ENCODE results near the gene FXYD7.

The FXYD7 gene

DNA sequence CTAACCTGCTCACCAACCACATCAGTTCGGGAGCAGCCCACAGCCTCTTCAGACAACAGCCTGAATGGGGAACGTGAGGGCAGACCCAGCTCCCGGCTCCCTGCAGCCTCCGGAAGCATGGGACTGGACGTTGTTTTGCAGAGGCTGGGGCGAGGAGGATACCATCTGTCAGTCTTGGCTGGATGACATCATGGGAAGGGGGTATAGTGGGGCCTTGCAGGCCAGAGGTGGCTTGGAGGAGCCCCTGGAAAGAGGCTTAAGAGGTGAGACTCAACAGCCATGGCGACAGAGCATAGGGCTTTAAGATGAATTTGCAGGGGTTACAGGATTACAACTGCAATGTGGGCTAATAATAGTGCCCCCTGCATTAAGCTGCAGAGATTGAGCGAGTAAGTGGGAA is 25.9 kb upstream of the FXYD7 start:
- no peak overlapping the region for H4K8ac ChIP-seq (ENCODE audit: low read depth, low read length)
- no peak overlapping the region for H3K14ac ChIP-seq (ENCODE audit: low read length)
- no peak overlapping the region for H2AK5ac ChIP-seq (ENCODE audit: low read length)
- H2BK12ac ChIP-seq (ENCODE audit: low read length): no peak overlapping the region
- H3K4me3 ChIP-seq (ENCODE audit: low read depth, low read length): no peak overlapping the region
- no peak overlapping the region for H3K4ac ChIP-seq (ENCODE audit: low read depth, low read length)
- H3K36me3 ChIP-seq (ENCODE audit: control insufficient read depth in 1 of 2, insufficient read depth in 2 of 2, low read length in 2 of 2): no peaks in the 10 kb centered on the region
- no peak for DNase-seq
- no peak overlapping the region for H4K91ac ChIP-seq (ENCODE audit: low read depth, low read length)
- H2BK120ac ChIP-seq (ENCODE audit: insufficient read depth, low read length, poor library complexity): no peak overlapping the region
- no peaks in the 10 kb centered on the region for H3K79me2 ChIP-seq (ENCODE audit: control insufficient read depth, insufficient read depth, low read length, poor library complexity)
- no peak overlapping the region for H3K23ac ChIP-seq (ENCODE audit: low read length)
- no peak overlapping the region for H3K4me2 ChIP-seq (ENCODE audit: low read length)
- no peak overlapping the region for H4K12ac ChIP-seq (ENCODE audit: low read depth, low read length)
- H3K27ac ChIP-seq (ENCODE audit: low read depth, low read length): no peak overlapping the region
- H3K9ac ChIP-seq (ENCODE audit: low read length): no peak overlapping the region
- no peak overlapping the region for H2AFZ ChIP-seq (ENCODE audit: insufficient read depth, low read length, poor library complexity)
- H3K27me3 ChIP-seq (ENCODE audit: insufficient read depth, low read length): no peaks in the 10 kb centered on the region
- H3K79me1 ChIP-seq (ENCODE audit: low read length): peaks cover 3% of the 10 kb centered on the region
- WGBS (ENCODE audit: extremely low coverage, insufficient coverage, insufficient read length): no CpG with 5 or more reads among the region's 8 CpGs
- H3K4me1 ChIP-seq (ENCODE audit: control insufficient read depth in 1 of 2, insufficient read depth in 2 of 2, low read length in 2 of 2): peaks cover 4 to 10% of the 10 kb centered on the region in 2 experiments
- H3K9me3 ChIP-seq (ENCODE audit: insufficient read depth, low read depth, low read length): no peaks in the 10 kb centered on the region
- H3K18ac ChIP-seq (ENCODE audit: low read length): no peak overlapping the region
- no peak overlapping the region for H2BK5ac ChIP-seq (ENCODE audit: low read depth, low read length, poor library complexity)

DNA sequence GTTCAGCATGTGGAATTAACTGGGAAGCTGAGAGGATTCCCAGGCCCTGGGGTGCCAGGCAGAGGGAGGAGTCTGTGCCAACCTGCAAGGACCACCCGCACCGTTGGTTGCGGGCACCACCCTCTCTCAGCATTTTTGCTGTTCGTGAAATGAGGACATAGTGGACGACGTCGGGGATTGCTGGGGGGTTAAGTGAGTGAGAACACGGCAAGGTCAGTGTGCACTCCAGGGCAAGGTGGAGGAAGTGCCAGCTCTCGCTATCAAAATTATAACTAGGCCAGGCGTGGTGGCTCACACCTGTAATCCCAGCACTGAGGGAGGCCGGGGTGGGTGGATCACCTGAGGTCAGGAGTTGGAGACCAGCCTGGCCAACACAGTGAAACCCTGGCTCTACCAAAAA is 25.3 kb upstream of the FXYD7 start:
- Histone ChIP-seq H2AK5ac (ENCODE audit: low read length) (no peak overlapping the region), H3K79me1 (ENCODE audit: low read length) (peaks cover 3% of the 10 kb centered on the region), H3K4me1 (ENCODE audit: control insufficient read depth in 1 of 2, insufficient read depth in 2 of 2, low read length in 2 of 2) (peaks cover 4 to 10% of the 10 kb centered on the region in 2 experiments), H2BK12ac (ENCODE audit: low read length) (no peak overlapping the region), H3K9me3 (ENCODE audit: insufficient read depth, low read depth, low read length) (no peaks in the 10 kb centered on the region), H3K4me3 (ENCODE audit: low read depth, low read length) (no peak overlapping the region), H3K36me3 (ENCODE audit: control insufficient read depth in 1 of 2, insufficient read depth in 2 of 2, low read length in 2 of 2) (no peaks in the 10 kb centered on the region), H2AFZ (ENCODE audit: insufficient read depth, low read length, poor library complexity) (no peak overlapping the region), H3K4me2 (ENCODE audit: low read length) (no peak overlapping the region), H2BK120ac (ENCODE audit: insufficient read depth, low read length, poor library complexity) (no peak overlapping the region), H3K27me3 (ENCODE audit: insufficient read depth, low read length) (no peaks in the 10 kb centered on the region), H4K91ac (ENCODE audit: low read depth, low read length) (no peak overlapping the region), H2BK5ac (ENCODE audit: low read depth, low read length, poor library complexity) (no peak overlapping the region), H4K8ac (ENCODE audit: low read depth, low read length) (no peak overlapping the region), H3K4ac (ENCODE audit: low read depth, low read length) (no peak overlapping the region), H3K27ac (ENCODE audit: low read depth, low read length) (no peak overlapping the region), H3K23ac (ENCODE audit: low read length) (no peak overlapping the region), H3K79me2 (ENCODE audit: control insufficient read depth, insufficient read depth, low read length, poor library complexity) (no peaks in the 10 kb centered on the region), H3K9ac (ENCODE audit: low read length) (no peak overlapping the region), H3K14ac (ENCODE audit: low read length) (no peak overlapping the region), H4K12ac (ENCODE audit: low read depth, low read length) (no peak overlapping the region), H3K18ac (ENCODE audit: low read length) (no peak overlapping the region)
- no peak for DNase-seq
- no CpG with 5 or more reads among the region's 11 CpGs for WGBS (ENCODE audit: extremely low coverage, insufficient coverage, insufficient read length)

- Histone ChIP-seq H3K79me1 (ENCODE audit: low read length) (peaks cover 3% of the 10 kb centered on the region), H2BK12ac (ENCODE audit: low read length) (no peak overlapping the region), H3K4me2 (ENCODE audit: low read length) (no peak overlapping the region), H2BK5ac (ENCODE audit: low read depth, low read length, poor library complexity) (no peak overlapping the region), H3K4ac (ENCODE audit: low read depth, low read length) (no peak overlapping the region), H3K79me2 (ENCODE audit: control insufficient read depth, insufficient read depth, low read length, poor library complexity) (no peaks in the 10 kb centered on the region), H2AFZ (ENCODE audit: insufficient read depth, low read length, poor library complexity) (no peak overlapping the region), H3K18ac (ENCODE audit: low read length) (no peak overlapping the region), H2AK5ac (ENCODE audit: low read length) (no peak overlapping the region), H4K12ac (ENCODE audit: low read depth, low read length) (no peak overlapping the region), H4K8ac (ENCODE audit: low read depth, low read length) (no peak overlapping the region), H3K4me3 (ENCODE audit: low read depth, low read length) (no peak overlapping the region), H3K9ac (ENCODE audit: low read length) (no peak overlapping the region), H3K4me1 (ENCODE audit: control insufficient read depth in 1 of 2, insufficient read depth in 2 of 2, low read length in 2 of 2) (peaks cover 4 to 10% of the 10 kb centered on the region in 2 experiments), H3K36me3 (ENCODE audit: control insufficient read depth in 1 of 2, insufficient read depth in 2 of 2, low read length in 2 of 2) (no peaks in the 10 kb centered on the region), H3K27me3 (ENCODE audit: insufficient read depth, low read length) (no peaks in the 10 kb centered on the region), H3K23ac (ENCODE audit: low read length) (no peak overlapping the region), H2BK120ac (ENCODE audit: insufficient read depth, low read length, poor library complexity) (no peak overlapping the region), H3K9me3 (ENCODE audit: insufficient read depth, low read depth, low read length) (no peaks in the 10 kb centered on the region), H3K27ac (ENCODE audit: low read depth, low read length) (no peak overlapping the region), H4K91ac (ENCODE audit: low read depth, low read length) (no peak overlapping the region), H3K14ac (ENCODE audit: low read length) (no peak overlapping the region)
- no CpG with 5 or more reads among the region's 13 CpGs for WGBS (ENCODE audit: extremely low coverage, insufficient coverage, insufficient read length)
- peak in 1 of 2 donors; percentile 26 for DNase-seq
Observed at GRCh38 chr19:35118268-35119020, 24.6 kb upstream of the FXYD7 start.

DNA sequence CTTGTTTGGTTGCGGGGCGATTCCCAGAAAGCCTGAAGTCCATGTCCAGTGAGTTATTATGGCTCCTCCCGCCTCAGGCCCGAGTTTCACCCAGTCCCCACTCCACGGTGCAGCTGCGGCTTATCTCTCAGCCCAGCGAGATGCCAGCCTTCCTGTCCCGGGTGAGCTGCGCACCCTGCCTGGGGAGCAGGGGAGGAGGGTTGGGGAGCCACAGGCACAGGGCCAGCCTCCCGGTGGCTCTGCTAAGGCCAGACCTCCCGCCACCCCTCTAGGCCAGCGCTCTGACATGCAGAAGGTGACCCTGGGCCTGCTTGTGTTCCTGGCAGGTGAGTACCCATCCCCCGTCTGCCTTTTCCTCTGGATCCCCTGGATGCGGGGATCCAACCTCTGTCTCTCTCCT is 24.0 kb upstream of the FXYD7 start:
- Histone ChIP-seq H2AK5ac (ENCODE audit: low read length) (no peak overlapping the region), H4K12ac (ENCODE audit: low read depth, low read length) (no peak overlapping the region)

More for the DNA sequence above, 24.0 kb upstream of the FXYD7 start:
- no peak overlapping the region for H4K8ac ChIP-seq (ENCODE audit: low read depth, low read length)
- no peaks in the 10 kb centered on the region for H3K79me2 ChIP-seq (ENCODE audit: control insufficient read depth, insufficient read depth, low read length, poor library complexity)
- H3K4me1 ChIP-seq (ENCODE audit: control insufficient read depth in 1 of 2, insufficient read depth in 2 of 2, low read length in 2 of 2): peaks cover 4 to 10% of the 10 kb centered on the region in 2 experiments
- H2BK5ac ChIP-seq (ENCODE audit: low read depth, low read length, poor library complexity): no peak overlapping the region
- no peak overlapping the region for H3K18ac ChIP-seq (ENCODE audit: low read length)
- no peak overlapping the region for H3K23ac ChIP-seq (ENCODE audit: low read length)
- no CpG with 5 or more reads among the region's 14 CpGs for WGBS (ENCODE audit: extremely low coverage, insufficient coverage, insufficient read length)
- H3K4me2 ChIP-seq (ENCODE audit: low read length): no peak overlapping the region
- no peak overlapping the region for H2BK12ac ChIP-seq (ENCODE audit: low read length)
- H4K91ac ChIP-seq (ENCODE audit: low read depth, low read length): no peak overlapping the region
- no peaks in the 10 kb centered on the region for H3K27me3 ChIP-seq (ENCODE audit: insufficient read depth, low read length)
- H3K14ac ChIP-seq (ENCODE audit: low read length): no peak overlapping the region
- H3K27ac ChIP-seq (ENCODE audit: low read depth, low read length): no peak overlapping the region
- no peak overlapping the region for H3K9ac ChIP-seq (ENCODE audit: low read length)
- no peak overlapping the region for H3K4ac ChIP-seq (ENCODE audit: low read depth, low read length)
- no peak overlapping the region for H2BK120ac ChIP-seq (ENCODE audit: insufficient read depth, low read length, poor library complexity)
- no peaks in the 10 kb centered on the region for H3K9me3 ChIP-seq (ENCODE audit: insufficient read depth, low read depth, low read length)
- no peaks in the 10 kb centered on the region for H3K36me3 ChIP-seq (ENCODE audit: control insufficient read depth in 1 of 2, insufficient read depth in 2 of 2, low read length in 2 of 2)
- H3K4me3 ChIP-seq (ENCODE audit: low read depth, low read length): no peak overlapping the region
- no peak overlapping the region for H2AFZ ChIP-seq (ENCODE audit: insufficient read depth, low read length, poor library complexity)
- no peak for DNase-seq
- peaks cover 3% of the 10 kb centered on the region for H3K79me1 ChIP-seq (ENCODE audit: low read length)

All from trophoblast cell (in vitro differentiated cells and primary cell).